ENCODE data around the gene CDK4.

The CDK4 gene

GRCh38 chr12:57795354-57795753 lies 43.2 kb upstream of the CDK4 start:
- Histone ChIP-seq H3K4me1 (ENCODE audit: control insufficient read depth in 1 of 2, insufficient read depth in 2 of 2, low read length in 2 of 2) (no peaks in the 10 kb centered on the region), H3K27ac (ENCODE audit: low read depth, low read length) (no peak overlapping the region)
- no CpG with 5 or more reads among the region's 6 CpGs for WGBS (ENCODE audit: extremely low coverage, insufficient coverage, insufficient read length)

GRCh38 chr12:57793920-57794319 lies 41.8 kb upstream of the CDK4 start:
- DNase-seq, result peak; percentile 62 to 91
- no peaks in the 10 kb centered on the region for H3K79me1 ChIP-seq (ENCODE audit: low read length)

More at GRCh38 chr12:57795354-57795753, 43.2 kb upstream of the CDK4 start:
- Histone ChIP-seq H3K79me1 (ENCODE audit: low read length) (no peaks in the 10 kb centered on the region), H4K12ac (ENCODE audit: low read depth, low read length) (no peak overlapping the region), H3K4ac (ENCODE audit: low read depth, low read length) (no peak overlapping the region), H4K91ac (ENCODE audit: low read depth, low read length) (no peak overlapping the region), H3K4me2 (ENCODE audit: low read length) (no peak overlapping the region), H4K8ac (ENCODE audit: low read depth, low read length) (no peak overlapping the region), H2BK120ac (ENCODE audit: insufficient read depth, low read length, poor library complexity) (no peak overlapping the region), H3K79me2 (ENCODE audit: control insufficient read depth, insufficient read depth, low read length, poor library complexity) (no peaks in the 10 kb centered on the region), H3K18ac (ENCODE audit: low read length) (no peak overlapping the region), H3K36me3 (ENCODE audit: control insufficient read depth in 1 of 2, insufficient read depth in 2 of 2, low read length in 2 of 2) (peaks cover 20 to 29% of the 10 kb centered on the region in 2 experiments), H3K9ac (ENCODE audit: low read length) (no peak overlapping the region), H2AFZ (ENCODE audit: insufficient read depth, low read length, poor library complexity) (no peak overlapping the region), H2BK5ac (ENCODE audit: low read depth, low read length, poor library complexity) (no peak overlapping the region), H3K27me3 (ENCODE audit: insufficient read depth, low read length) (no peaks in the 10 kb centered on the region), H2BK12ac (ENCODE audit: low read length) (no peak overlapping the region), H3K14ac (ENCODE audit: low read length) (no peak overlapping the region), H3K23ac (ENCODE audit: low read length) (no peak overlapping the region), H3K4me3 (ENCODE audit: low read depth, low read length) (no peak overlapping the region), H3K9me3 (ENCODE audit: insufficient read depth, low read depth, low read length) (no peaks in the 10 kb centered on the region), H2AK5ac (ENCODE audit: low read length) (no peak overlapping the region)
- peak; percentile 63 to 91 for DNase-seq

GRCh38 chr12:57783861-57784260 lies 31.8 kb upstream of the CDK4 start:
- H4K91ac ChIP-seq (ENCODE audit: low read depth, low read length), result no peak overlapping the region
- H3K4me2 ChIP-seq (ENCODE audit: low read length), result no peak overlapping the region
- peaks cover 12 to 22% of the 10 kb centered on the region in 2 experiments for H3K36me3 ChIP-seq (ENCODE audit: control insufficient read depth in 1 of 2, insufficient read depth in 2 of 2, low read length in 2 of 2)
- peaks cover 3% of the 10 kb centered on the region for H3K79me1 ChIP-seq (ENCODE audit: low read length)
- H3K9ac ChIP-seq (ENCODE audit: low read length), result no peak overlapping the region
- H3K27ac ChIP-seq (ENCODE audit: low read depth, low read length), result no peak overlapping the region
- no peak for DNase-seq
- no peak overlapping the region for H4K8ac ChIP-seq (ENCODE audit: low read depth, low read length)
- no peak overlapping the region for H2AK5ac ChIP-seq (ENCODE audit: low read length)
- H2BK120ac ChIP-seq (ENCODE audit: insufficient read depth, low read length, poor library complexity), result no peak overlapping the region
- no peak overlapping the region for H2AFZ ChIP-seq (ENCODE audit: insufficient read depth, low read length, poor library complexity)
- H3K4me3 ChIP-seq (ENCODE audit: low read depth, low read length), result no peak overlapping the region
- no peak overlapping the region for H3K4ac ChIP-seq (ENCODE audit: low read depth, low read length)
- H2BK12ac ChIP-seq (ENCODE audit: low read length), result no peak overlapping the region
- peaks cover 7% of the 10 kb centered on the region for H3K79me2 ChIP-seq (ENCODE audit: control insufficient read depth, insufficient read depth, low read length, poor library complexity)
- H2BK5ac ChIP-seq (ENCODE audit: low read depth, low read length, poor library complexity), result no peak overlapping the region
- H3K4me1 ChIP-seq (ENCODE audit: control insufficient read depth in 1 of 2, insufficient read depth in 2 of 2, low read length in 2 of 2), result peaks cover 0 to 3% of the 10 kb centered on the region in 2 experiments
- no peak overlapping the region for H3K18ac ChIP-seq (ENCODE audit: low read length)
- WGBS (ENCODE audit: extremely low coverage, insufficient coverage, insufficient read length), result no CpG with 5 or more reads among the region's 11 CpGs
- H3K27me3 ChIP-seq (ENCODE audit: insufficient read depth, low read length), result no peaks in the 10 kb centered on the region
- no peaks in the 10 kb centered on the region for H3K9me3 ChIP-seq (ENCODE audit: insufficient read depth, low read depth, low read length)
- H3K14ac ChIP-seq (ENCODE audit: low read length), result no peak overlapping the region
- H4K12ac ChIP-seq (ENCODE audit: low read depth, low read length), result no peak overlapping the region
- H3K23ac ChIP-seq (ENCODE audit: low read length), result no peak overlapping the region

More at GRCh38 chr12:57793920-57794319, 41.8 kb upstream of the CDK4 start:
- Histone ChIP-seq H3K9ac (ENCODE audit: low read length) (no peak overlapping the region), H3K4ac (ENCODE audit: low read depth, low read length) (no peak overlapping the region), H3K4me1 (ENCODE audit: control insufficient read depth in 1 of 2, insufficient read depth in 2 of 2, low read length in 2 of 2) (no peaks in the 10 kb centered on the region), H3K14ac (ENCODE audit: low read length) (no peak overlapping the region), H4K91ac (ENCODE audit: low read depth, low read length) (no peak overlapping the region), H3K18ac (ENCODE audit: low read length) (no peak overlapping the region), H3K4me3 (ENCODE audit: low read depth, low read length) (no peak overlapping the region), H2AK5ac (ENCODE audit: low read length) (no peak overlapping the region), H2AFZ (ENCODE audit: insufficient read depth, low read length, poor library complexity) (no peak overlapping the region), H3K27me3 (ENCODE audit: insufficient read depth, low read length) (no peaks in the 10 kb centered on the region), H3K36me3 (ENCODE audit: control insufficient read depth in 1 of 2, insufficient read depth in 2 of 2, low read length in 2 of 2) (peaks cover 25 to 29% of the 10 kb centered on the region in 2 experiments), H2BK5ac (ENCODE audit: low read depth, low read length, poor library complexity) (no peak overlapping the region), H4K8ac (ENCODE audit: low read depth, low read length) (no peak overlapping the region), H3K27ac (ENCODE audit: low read depth, low read length) (no peak overlapping the region), H2BK120ac (ENCODE audit: insufficient read depth, low read length, poor library complexity) (no peak overlapping the region), H3K23ac (ENCODE audit: low read length) (no peak overlapping the region), H3K9me3 (ENCODE audit: insufficient read depth, low read depth, low read length) (no peaks in the 10 kb centered on the region), H2BK12ac (ENCODE audit: low read length) (no peak overlapping the region), H4K12ac (ENCODE audit: low read depth, low read length) (no peak overlapping the region), H3K79me2 (ENCODE audit: control insufficient read depth, insufficient read depth, low read length, poor library complexity) (no peaks in the 10 kb centered on the region), H3K4me2 (ENCODE audit: low read length) (no peak overlapping the region)
- WGBS (ENCODE audit: extremely low coverage, insufficient coverage, insufficient read length), result no CpG with 5 or more reads among the region's 1 CpG

GRCh38 chr12:57783466-57783801 lies 31.3 kb upstream of the CDK4 start:
- no peak for DNase-seq
- Histone ChIP-seq H3K4ac (ENCODE audit: low read depth, low read length) (peak overlapping the region; percentile 91), H3K27ac (ENCODE audit: low read depth, low read length) (no peak overlapping the region), H2BK120ac (ENCODE audit: insufficient read depth, low read length, poor library complexity) (no peak overlapping the region), H3K79me2 (ENCODE audit: control insufficient read depth, insufficient read depth, low read length, poor library complexity) (peaks cover 7% of the 10 kb centered on the region), H3K79me1 (ENCODE audit: low read length) (peaks cover 3% of the 10 kb centered on the region), H3K36me3 (ENCODE audit: control insufficient read depth in 1 of 2, insufficient read depth in 2 of 2, low read length in 2 of 2) (peaks cover 9 to 18% of the 10 kb centered on the region in 2 experiments), H2BK5ac (ENCODE audit: low read depth, low read length, poor library complexity) (no peak overlapping the region), H3K9me3 (ENCODE audit: insufficient read depth, low read depth, low read length) (no peaks in the 10 kb centered on the region), H3K27me3 (ENCODE audit: insufficient read depth, low read length) (no peaks in the 10 kb centered on the region), H4K8ac (ENCODE audit: low read depth, low read length) (no peak overlapping the region), H3K23ac (ENCODE audit: low read length) (no peak overlapping the region), H3K4me2 (ENCODE audit: low read length) (peak overlapping the region; percentile 73), H3K14ac (ENCODE audit: low read length) (no peak overlapping the region), H2BK12ac (ENCODE audit: low read length) (no peak overlapping the region), H3K9ac (ENCODE audit: low read length) (no peak overlapping the region), H3K18ac (ENCODE audit: low read length) (no peak overlapping the region), H3K4me3 (ENCODE audit: low read depth, low read length) (no peak overlapping the region), H2AFZ (ENCODE audit: insufficient read depth, low read length, poor library complexity) (no peak overlapping the region), H4K91ac (ENCODE audit: low read depth, low read length) (no peak overlapping the region), H4K12ac (ENCODE audit: low read depth, low read length) (no peak overlapping the region), H3K4me1 (ENCODE audit: control insufficient read depth in 1 of 2, insufficient read depth in 2 of 2, low read length in 2 of 2) (peaks cover 0 to 3% of the 10 kb centered on the region in 2 experiments), H2AK5ac (ENCODE audit: low read length) (no peak overlapping the region)
- no CpG with 5 or more reads among the region's 12 CpGs for WGBS (ENCODE audit: extremely low coverage, insufficient coverage, insufficient read length)
